Hepatic stellate cell (primary cell): ENCODE results near the gene DNAJA4.
A peak's percentile ranks its signal among the peaks of the same experiment; 100 is the strongest.
"Not testable (repeated sequence)": the region's sequence is repeated elsewhere in the genome, so short reads cannot be mapped to it uniquely, and the experiment has no call there.

Source experiments
- DNase-seq: peaks from one replicate; pipeline ENCODE4 v3.0.0; 2011; ENCODE audit warnings: low spot score

DNAJA4 gene

DNA sequence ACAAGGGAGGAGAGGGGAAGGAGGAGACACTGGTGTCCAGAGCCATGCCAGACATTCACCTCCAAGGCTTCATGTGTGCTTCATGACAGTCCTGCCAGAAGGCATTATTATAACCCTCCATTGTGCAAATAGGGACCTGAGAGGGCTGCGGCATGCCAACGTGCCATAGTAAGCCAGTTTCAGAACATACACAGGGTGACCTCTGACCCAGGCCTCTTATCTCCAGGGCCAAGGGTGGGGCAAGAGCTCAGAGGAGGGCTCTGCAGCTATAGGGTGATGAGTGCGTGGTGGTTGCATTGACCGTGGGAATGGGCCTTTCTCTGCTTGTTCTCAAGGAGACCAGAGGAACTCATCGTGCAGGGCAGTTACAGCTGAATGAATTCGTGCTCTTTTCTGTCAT lies 20.3 kb upstream of the DNAJA4 start:
- DNase-seq, result no peak

DNA sequence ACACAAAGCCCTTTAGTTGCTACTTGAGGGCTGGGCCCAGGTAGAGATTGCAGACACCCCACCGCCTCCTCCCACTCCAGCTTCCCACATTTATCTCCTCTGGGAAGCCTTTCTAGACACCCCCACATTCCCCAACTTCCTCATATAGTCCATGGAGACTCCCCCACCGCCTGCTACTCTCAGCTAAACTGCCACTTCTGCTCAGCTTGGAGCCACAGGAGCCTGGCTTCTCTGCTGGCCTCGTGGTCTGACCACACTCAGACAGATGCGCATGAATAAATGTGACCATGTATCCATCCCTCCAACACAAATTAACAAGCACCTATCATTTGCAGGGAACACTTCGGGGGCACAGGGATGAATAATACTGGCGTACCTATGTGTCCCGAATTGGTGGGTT lies 19.5 kb upstream of the DNAJA4 start:
- DNase-seq, result no peak

GRCh38 chr15:78245392-78245791 lies 19.0 kb upstream of the DNAJA4 start:
- DNase-seq, result not testable (repeated sequence)

DNA sequence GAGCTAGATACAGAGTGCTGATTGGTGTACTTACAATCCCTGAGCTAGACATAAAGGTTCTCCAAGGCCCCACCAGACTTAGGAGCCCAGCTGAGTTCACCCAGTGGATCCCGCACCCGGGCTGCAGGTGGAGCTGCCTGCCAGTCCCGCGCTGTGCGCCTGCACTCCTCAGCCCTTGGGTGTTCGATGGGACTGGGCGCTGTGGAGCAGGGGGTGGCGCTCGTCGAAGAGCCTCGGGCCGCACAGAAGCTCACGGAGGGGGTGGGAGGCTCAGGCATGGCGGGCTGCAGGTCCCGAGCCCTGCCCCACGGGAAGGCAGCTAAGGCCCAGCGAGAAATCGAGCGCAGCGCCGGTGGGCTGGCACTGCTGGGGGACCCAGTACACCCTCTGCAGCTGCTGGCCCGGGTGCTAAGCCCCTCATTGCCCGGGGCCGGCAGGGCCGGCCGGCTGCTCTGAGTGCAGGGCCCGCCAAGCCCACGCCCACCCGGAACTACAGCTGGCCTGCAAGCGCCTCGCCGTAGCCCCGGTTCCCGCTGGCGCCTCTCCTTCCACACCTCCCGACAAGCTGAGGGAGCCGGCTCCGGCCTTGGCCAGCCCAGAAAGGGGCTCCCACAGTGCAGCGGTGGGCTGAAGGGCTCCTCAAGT lies 18.3 kb upstream of the DNAJA4 start:
- not testable (repeated sequence) for DNase-seq

DNA sequence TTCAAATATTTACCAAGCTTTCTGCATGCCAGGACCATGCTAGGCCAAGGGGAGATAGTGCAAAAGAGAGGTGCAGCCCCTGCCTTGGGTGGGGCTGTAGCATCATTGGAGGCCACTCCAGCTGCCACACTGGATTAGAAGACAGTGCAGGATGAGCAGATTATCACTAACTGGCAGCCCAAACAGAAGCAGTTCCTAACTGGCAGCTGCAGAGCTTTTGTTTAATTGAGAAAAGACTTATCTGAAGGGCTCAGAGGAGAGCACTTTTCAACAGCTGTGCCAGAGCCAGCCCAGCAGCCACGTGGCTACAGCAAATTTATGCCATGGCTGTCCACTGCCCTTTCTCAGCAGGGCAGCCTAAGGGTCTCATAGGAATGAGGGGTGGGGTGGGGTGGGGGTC lies 16.5 kb upstream of the DNAJA4 start:
- DNase-seq, result no peak

- DNase-seq, result no peak
Observed at GRCh38 chr15:78249131-78249530, 15.2 kb upstream of the DNAJA4 start.

GRCh38 chr15:78251136-78251535 lies 13.2 kb upstream of the DNAJA4 start:
- DNase-seq, result no peak

DNA sequence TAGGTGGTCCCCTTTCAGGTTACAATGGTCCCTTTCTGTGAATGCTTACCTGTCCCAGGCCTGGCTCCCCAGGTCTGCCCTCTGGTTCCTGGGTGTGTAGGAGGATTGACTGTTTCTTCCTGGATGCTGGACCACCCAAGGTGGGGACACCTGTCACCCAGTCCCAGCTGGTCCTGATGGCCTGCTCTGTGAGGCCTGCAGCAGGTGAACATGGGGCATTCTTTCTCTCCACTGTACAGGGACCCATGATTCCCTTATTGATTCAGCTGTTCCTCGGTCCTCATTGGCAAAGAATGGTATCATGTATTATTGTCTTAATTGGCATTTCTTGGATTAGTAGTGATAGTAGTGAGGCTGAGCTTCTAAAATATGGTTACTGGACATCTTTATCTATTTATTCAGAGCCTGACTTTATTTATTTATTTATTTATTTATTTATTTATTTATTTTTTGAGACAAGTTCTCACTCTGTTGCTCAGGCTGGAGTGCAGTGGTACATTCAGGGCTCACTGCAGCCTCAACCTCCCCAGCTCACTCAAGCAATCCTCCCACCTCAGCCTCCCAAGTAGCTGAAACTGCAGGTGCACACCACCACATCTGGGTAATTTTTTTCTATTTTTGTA lies 8.8 kb upstream of the DNAJA4 start:
- no peak for DNase-seq

- no peak for DNase-seq
Observed at GRCh38 chr15:78256044-78256437, 8.3 kb upstream of the DNAJA4 start.

GRCh38 chr15:78257681-78258080 lies 6.7 kb upstream of the DNAJA4 start:
- no peak for DNase-seq

DNA sequence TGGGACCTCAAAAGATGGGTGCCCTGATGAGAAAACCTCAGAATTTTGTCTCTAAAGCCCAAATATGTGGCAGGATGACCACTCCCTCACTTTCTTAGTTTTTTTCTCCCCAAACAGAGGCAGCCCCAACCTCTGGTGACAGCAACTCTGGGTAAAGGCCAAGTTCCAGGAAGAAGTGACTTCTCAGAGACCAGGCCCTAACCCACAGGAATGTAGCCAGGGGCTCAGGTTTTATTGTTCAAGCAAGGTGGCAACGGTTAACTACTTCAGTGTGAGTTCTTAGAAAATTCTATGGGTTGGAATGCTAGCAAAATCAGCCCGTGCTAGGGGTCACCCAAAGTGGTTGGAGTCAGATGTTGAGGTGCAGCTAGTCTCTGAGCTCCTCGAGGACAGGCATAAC lies 5.1 kb upstream of the DNAJA4 start:
- DNase-seq, result no peak

- DNase-seq, result no peak
Observed at GRCh38 chr15:78260489-78260888, 3.9 kb upstream of the DNAJA4 start.

DNA sequence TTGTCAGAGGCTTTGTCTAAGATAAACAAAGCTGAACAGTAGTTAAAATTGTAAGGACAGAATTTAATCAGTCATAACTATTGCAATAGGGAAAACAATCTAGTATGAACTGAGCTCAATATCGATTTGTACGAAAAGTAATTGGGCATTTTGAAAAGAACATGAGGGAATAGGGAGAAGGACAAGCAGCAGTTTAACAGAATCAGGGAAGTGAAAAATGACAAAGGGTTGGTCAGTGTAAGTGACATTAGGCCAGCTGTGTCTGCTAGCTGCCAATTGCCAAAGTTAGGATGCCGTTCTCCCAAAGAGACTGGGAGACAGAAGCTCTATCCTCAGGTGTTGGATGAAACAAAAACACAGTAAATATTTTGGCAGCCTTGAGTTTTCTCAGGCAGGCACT lies 3.3 kb upstream of the DNAJA4 start:
- no peak for DNase-seq

DNA sequence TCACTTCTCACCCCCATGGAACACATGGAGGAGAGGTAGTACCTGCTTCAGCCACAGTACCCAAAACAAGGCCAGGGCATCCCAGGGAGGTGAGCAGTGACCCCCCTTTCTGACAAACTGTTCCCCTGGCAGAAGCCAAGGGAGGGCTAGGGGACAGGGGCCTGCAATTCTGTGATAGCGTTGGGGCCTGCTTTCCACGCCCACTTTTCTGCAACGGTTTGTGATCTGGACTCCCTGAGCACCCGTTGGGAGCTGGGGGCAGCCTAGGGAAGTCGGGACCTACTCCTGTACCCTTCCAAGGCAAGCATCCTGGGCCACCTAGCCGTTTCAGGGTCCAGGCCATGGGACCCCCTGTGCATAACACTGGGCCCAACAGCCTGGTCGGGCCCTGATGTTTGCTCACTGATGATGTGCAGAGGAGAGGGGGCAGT lies 996 bp upstream of the DNAJA4 start:
- DNase-seq, result no peak

DNA sequence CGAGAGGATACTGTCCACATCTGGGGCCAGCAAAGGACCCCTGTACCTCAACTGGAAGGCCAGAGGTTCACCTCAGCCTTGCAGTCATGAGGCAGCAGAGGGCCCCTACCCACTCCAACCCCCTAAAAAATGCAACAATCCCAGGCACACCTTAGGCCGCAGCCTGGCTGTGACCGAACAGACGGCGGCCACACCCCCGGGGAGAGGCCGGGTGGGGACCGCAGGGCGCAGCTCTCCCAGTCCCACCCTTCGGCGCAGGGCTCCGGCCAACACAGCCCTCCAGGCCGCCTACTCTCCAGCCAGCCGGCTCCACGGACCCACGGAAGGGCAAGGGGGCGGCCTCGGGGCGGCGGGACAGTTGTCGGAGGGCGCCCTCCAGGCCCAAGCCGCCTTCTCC lies 457 bp upstream of the DNAJA4 start:
- no peak for DNase-seq

DNA sequence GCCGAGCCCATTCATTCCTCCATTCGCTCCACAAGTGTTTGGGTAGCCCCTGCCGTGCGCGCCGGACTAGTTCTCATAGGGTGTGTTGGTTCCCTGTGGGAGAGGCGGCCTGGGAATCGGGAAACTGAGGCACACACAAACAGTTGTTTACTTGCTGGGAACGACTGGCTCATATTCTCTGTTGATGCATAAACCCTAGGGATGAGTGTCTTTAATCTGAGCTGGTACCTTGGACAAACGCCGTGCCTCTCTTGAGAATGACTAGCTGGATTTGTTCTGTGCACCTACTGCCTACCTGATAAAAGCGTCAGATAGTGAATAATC lies 737 bp downstream of the DNAJA4 start:
- DNase-seq, result no peak

DNA sequence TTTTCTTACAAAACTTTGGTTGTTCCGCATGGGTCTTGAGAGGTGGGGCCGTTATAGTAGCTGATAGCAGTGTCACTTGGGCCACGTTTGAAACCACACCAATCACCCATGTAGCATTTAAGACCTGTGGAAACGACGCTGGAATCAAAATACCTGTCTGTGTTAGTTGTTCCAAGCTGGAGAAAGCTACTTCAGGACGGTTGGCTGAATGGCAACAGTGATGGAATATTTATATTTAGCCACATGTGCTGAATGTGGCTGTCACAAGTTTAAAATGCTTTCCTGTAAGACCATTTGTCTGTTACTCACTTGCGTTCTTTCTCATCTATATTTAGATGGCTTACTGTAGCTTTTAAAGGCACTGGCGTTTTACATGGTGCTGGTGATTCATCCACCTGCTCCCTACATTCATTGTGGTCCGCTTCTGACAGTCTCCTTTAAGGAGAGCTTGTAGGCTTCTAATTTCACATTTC lies 1.4 kb downstream of the DNAJA4 start:
- peak; percentile 63 for DNase-seq

- DNase-seq, result no peak
Observed at GRCh38 chr15:78266229-78266628, 1.9 kb downstream of the DNAJA4 start.

- DNase-seq, result no peak
Observed at GRCh38 chr15:78266806-78267205, 2.4 kb downstream of the DNAJA4 start.

- no peak for DNase-seq
Observed at GRCh38 chr15:78272316-78272715, 8.0 kb downstream of the DNAJA4 start.

- DNase-seq, result no peak
Observed at GRCh38 chr15:78272776-78273175, 8.4 kb downstream of the DNAJA4 start.

GRCh38 chr15:78274994-78275393 lies 10.6 kb downstream of the DNAJA4 start:
- DNase-seq, result no peak

DNA sequence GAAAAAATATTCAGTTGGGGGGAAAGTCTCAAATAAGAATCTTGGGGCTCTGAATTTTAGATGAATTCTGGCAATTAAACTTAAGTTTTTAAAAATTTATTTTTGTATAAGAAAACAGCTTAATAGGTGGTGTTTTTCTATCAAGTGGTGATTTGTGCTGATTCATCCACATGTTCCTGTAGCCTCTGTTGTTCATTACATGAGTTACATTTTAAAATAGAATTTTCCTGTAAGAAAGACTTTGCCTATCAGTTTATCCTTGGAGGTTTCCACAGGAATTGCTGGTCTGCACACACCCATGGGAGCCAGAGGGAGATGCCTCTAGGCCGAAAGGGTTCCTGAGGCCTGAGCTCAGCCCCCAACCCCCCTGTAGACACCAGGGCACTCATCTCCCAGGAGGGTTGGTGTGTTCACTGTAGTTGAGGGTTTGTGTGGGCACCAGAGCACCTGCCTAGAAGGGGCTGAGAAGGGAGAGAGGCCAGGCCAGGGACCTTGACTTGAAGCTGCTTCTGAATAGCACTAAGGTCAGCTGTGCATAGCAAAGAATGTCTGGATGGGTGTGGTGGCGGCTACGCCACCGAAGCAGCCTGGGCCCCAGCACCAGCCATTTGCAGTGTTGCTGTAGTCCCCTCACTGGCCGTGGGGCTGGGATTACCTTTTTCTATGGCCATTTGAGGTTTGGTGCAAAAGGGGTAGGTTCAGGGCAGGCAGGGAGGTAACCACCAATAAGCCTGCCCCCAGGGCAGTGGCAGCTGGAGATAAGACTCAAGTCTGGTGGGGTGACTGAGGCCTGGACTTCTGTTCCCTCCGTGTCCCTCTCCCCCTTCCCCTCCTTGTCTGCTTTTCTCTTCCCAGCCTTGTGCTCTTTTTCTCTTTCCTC lies 11.9 kb downstream of the DNAJA4 start:
- DNase-seq, result no peak
